ENCODE data around the gene MSLN. TPM values are rescaled to one million over a fixed set of nuclear protein-coding genes. Genes with fewer than 3 reads are reported as not detected.

The MSLN gene
- total RNA-seq, 2 donors from 2014 or later: 1.3 TPM; not detected in 1

DNA sequence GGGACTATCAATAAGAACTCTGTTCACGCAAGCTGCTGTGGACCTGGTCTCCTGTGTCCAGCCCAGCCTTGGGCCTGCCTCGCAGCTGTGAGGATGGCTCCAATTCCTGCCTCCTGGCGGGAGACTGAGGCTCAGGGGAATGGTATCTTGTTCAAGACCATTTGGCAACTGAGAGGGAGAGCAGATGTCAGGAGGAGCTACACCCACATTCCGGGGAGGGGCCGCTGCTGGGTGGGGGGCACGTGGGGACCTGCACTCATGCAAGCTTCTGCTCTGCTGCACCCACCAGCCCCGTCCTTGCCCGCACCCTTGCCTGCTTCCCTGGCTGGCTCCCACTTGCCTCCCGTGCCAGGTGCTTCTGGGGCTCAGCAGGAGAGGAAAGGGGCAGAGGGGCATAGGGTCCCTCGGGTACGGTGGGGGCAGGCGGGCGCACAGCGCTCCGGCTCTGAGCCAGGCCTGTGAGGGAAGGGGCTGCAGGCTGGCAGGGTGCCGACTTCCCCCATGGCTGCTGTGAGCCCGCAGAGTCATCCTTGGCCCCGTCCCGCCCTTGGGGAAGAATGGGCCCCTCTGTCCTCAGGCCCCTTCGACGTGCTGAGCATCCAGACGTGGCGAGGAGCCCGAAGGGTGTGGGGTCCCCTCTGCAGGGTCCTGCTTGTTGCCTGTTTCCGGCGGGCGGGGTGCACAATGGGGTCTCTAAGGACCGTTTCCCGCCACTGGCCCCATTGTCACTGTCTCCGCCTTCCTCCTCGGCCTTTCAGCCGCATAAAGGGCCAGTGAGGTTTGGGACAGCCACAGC, 42.9 kb upstream of the MSLN start:
- ATAC-seq (ENCODE audit: insufficient number of reproducible peaks, low FRiP score, low read depth) (no peak), DNase-seq (ENCODE audit: low spot score) (no peak)
- Histone ChIP-seq H3K27me3 (replicated peaks; ENCODE audit: insufficient read depth) (no peaks in the 10 kb centered on the region), H3K36me3 (no peaks in the 10 kb centered on the region), H3K4me3 (no peak overlapping the region), H3K4me1 (ENCODE audit: control insufficient read depth in 1 of 2, low read depth in 2 of 2) (peaks cover 21 to 42% of the 10 kb centered on the region in 2 donors), H3K9me3 (no peaks in the 10 kb centered on the region), H3K27ac (no peak overlapping the region)
- TF ChIP-seq, protein P1, sequence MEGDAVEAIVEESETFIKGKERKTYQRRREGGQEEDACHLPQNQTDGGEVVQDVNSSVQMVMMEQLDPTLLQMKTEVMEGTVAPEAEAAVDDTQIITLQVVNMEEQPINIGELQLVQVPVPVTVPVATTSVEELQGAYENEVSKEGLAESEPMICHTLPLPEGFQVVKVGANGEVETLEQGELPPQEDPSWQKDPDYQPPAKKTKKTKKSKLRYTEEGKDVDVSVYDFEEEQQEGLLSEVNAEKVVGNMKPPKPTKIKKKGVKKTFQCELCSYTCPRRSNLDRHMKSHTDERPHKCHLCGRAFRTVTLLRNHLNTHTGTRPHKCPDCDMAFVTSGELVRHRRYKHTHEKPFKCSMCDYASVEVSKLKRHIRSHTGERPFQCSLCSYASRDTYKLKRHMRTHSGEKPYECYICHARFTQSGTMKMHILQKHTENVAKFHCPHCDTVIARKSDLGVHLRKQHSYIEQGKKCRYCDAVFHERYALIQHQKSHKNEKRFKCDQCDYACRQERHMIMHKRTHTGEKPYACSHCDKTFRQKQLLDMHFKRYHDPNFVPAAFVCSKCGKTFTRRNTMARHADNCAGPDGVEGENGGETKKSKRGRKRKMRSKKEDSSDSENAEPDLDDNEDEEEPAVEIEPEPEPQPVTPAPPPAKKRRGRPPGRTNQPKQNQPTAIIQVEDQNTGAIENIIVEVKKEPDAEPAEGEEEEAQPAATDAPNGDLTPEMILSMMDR (IDR thresholded peaks at IDR 0.05): no peak

DNA sequence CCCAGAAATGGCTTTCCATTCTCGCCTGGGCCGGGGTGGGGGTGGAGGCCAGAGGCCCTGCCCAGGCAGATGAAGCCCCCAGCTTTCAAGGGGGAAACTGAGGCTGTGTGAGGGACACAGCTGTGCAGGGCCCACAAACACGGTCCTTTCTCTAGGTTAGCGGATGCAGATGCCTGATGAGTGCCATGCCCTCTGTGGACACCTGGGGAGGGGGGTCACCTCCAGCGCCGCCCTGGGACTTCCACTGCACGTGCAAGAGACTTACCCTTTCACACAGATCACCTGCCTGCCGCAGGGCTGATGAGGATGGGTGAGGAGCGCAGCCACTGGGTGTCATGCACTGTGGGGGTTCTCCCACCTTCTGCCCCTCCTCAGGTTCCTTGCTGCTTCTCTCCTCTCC, 42.1 kb upstream of the MSLN start:
- no peaks in the 10 kb centered on the region for H3K9me3 ChIP-seq
- no peak for DNase-seq (ENCODE audit: low spot score)
- ATAC-seq (ENCODE audit: insufficient number of reproducible peaks, low FRiP score, low read depth): no peak
- H3K36me3 ChIP-seq: no peaks in the 10 kb centered on the region
- peaks cover 21 to 42% of the 10 kb centered on the region in 2 donors for H3K4me1 ChIP-seq (ENCODE audit: control insufficient read depth in 1 of 2, low read depth in 2 of 2)
- no peak overlapping the region for H3K4me3 ChIP-seq
- H3K27ac ChIP-seq: no peak overlapping the region
- TF ChIP-seq, protein P1 (IDR thresholded peaks at IDR 0.05): no peak
- no peaks in the 10 kb centered on the region for H3K27me3 ChIP-seq (replicated peaks; ENCODE audit: insufficient read depth)

DNA sequence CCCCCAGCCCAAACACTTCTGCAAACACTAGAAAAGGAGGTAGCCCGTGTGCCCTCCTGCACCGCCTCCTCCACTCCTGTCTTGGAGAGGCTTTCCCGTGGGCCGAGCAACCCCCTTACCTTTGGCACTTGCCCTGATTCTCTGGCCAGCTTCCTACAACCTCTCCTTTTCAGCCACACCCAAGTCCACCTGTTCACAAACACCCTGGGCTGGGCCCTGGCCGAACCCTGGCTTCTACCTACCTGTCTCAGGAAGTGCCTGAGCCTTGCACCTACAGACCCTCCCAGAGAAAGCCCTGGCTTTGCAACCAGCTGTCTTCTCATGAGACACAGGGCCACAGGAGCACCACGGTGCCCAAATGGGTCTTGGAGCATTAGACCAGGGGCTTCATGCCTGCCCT, 41.6 kb upstream of the MSLN start:
- TF ChIP-seq, protein P1 (IDR thresholded peaks at IDR 0.05): no peak
- Histone ChIP-seq H3K36me3 (no peaks in the 10 kb centered on the region), H3K4me3 (no peak overlapping the region), H3K4me1 (ENCODE audit: control insufficient read depth in 1 of 2, low read depth in 2 of 2) (peaks cover 21 to 42% of the 10 kb centered on the region in 2 donors), H3K27me3 (replicated peaks; ENCODE audit: insufficient read depth) (no peaks in the 10 kb centered on the region), H3K27ac (no peak overlapping the region), H3K9me3 (no peaks in the 10 kb centered on the region)
- DNase-seq (ENCODE audit: low spot score) (no peak), ATAC-seq (ENCODE audit: insufficient number of reproducible peaks, low FRiP score, low read depth) (no peak)

DNA sequence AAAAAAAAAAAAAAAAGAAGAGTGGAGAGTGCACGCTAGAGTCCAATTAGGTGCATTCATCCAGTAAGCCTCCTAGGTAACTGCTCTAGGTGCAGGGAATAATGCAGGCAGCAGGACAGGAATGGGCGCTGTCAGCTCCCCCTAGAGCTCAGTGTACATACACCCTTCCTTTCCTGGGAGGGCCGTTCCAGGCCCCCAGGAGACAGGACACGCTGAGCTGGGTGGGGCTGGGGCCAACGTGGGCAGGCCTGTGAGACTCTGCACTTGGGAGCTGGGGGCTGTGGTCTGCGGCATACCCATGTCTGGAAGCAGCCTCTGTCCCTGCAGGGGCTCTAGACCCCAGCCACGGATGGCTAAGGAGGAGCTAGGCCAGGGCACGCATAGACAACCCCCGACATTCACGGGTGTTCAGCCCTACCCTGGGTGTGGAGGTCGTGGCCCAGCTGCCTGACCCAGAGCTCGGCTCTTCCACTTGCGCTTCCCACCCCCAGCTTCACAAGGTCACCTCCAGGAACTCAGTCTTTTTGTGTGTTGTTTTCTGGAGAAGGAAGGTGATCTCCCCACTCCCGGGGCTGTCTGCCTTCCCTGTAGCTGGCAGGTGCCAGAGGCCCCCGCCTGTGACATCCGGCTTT, 40.6 kb upstream of the MSLN start:
- no peak for DNase-seq (ENCODE audit: low spot score)
- Histone ChIP-seq H3K4me3 (peak overlapping the region; percentile 97), H3K4me1 (ENCODE audit: control insufficient read depth in 1 of 2, low read depth in 2 of 2) (peaks cover 17 to 37% of the 10 kb centered on the region in 2 donors), H3K27me3 (replicated peaks; ENCODE audit: insufficient read depth) (no peaks in the 10 kb centered on the region), H3K27ac (no peak overlapping the region), H3K9me3 (no peaks in the 10 kb centered on the region), H3K36me3 (no peaks in the 10 kb centered on the region)
- TF ChIP-seq, protein P1 (IDR thresholded peaks at IDR 0.05): no peak
- ATAC-seq (ENCODE audit: insufficient number of reproducible peaks, low FRiP score, low read depth): no peak

DNA sequence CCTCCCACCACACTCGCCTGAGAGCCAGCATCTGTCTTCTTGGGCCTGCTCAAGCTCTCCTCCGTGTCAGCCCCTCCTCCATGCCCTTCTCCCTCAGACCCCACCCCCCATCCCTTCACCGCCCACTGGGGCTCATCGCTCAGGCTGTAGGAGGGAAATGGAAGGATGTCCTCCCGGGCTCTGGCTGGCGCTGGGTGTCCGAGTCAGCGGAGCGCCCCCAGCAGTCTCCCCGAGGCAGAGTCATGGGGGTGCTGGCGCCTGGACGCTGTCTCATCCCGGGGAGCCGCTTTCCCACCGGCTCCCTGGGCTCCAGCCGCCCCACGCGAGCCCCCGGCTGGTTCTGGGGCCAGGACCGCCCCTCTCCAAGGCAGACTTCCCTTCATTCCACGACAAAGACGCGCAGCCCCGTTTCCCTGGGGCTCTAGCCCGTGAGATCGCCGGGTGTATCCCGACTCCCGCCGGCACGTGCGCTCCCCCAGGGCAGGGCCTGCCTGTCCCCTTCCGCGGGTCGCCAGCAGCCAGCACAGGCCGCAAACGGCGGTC, 40.0 kb upstream of the MSLN start:
- peaks cover 17 to 33% of the 10 kb centered on the region in 2 donors for H3K4me1 ChIP-seq (ENCODE audit: control insufficient read depth in 1 of 2, low read depth in 2 of 2)
- peak overlapping the region; percentile 12 to 86 for H3K27ac ChIP-seq
- no peaks in the 10 kb centered on the region for H3K27me3 ChIP-seq (replicated peaks; ENCODE audit: insufficient read depth)
- ATAC-seq (ENCODE audit: insufficient number of reproducible peaks, low FRiP score, low read depth) (no peak), DNase-seq (ENCODE audit: low spot score) (no peak)
- no peaks in the 10 kb centered on the region for H3K36me3 ChIP-seq
- TF ChIP-seq, protein P1 (IDR thresholded peaks at IDR 0.05): no peak
- peak overlapping the region; percentile 97 for H3K4me3 ChIP-seq
- H3K9me3 ChIP-seq: no peaks in the 10 kb centered on the region
